HAP-1 (cell line): ENCODE measurements around the gene C1orf216.
A peak's percentile ranks its signal among the peaks of the same experiment; 100 is the strongest.
"Not testable (repeated sequence)": the region's sequence is repeated elsewhere in the genome, so short reads cannot be mapped to it uniquely, and the experiment has no call there.

Experiments used
- DNase-seq, 2 experiments: peaks; one replicate each; pipeline ENCODE4 v3.0.0-alpha.2; 2016 to 2020; ENCODE audit warnings: low spot score in 2 of 2
- H3K27me3 ChIP-seq: fragments of 250-450 bp; sonication (Bioruptor Pico); 2 replicates; pipeline ENCODE4 v1.5.1; 2020; ENCODE audit warnings: low read depth, mild to moderate bottlenecking, moderate library complexity
- H3K36me3 ChIP-seq: fragments of 250-450 bp; sonication (Bioruptor Pico); replicated peaks from 2 replicates; pipeline ENCODE4 v1.5.1; 2020; ENCODE audit warnings: mild to moderate bottlenecking
- H3K4me1 ChIP-seq: fragments of 250-450 bp; sonication (Bioruptor Pico); 2 replicates; pipeline ENCODE4 v1.5.1; 2020; ENCODE audit warnings: mild to moderate bottlenecking
- H3K4me3 ChIP-seq: fragments of 250-450 bp; sonication (Bioruptor Pico); 2 replicates; pipeline ENCODE4 v1.5.1; 2020; ENCODE audit warnings: mild to moderate bottlenecking, moderate library complexity
- H3K9me3 ChIP-seq: fragments of 250-450 bp; sonication (Bioruptor Pico); 2 replicates; pipeline ENCODE4 v1.5.1; 2020; ENCODE audit warnings: mild to moderate bottlenecking, moderate library complexity
- in situ Hi-C: fragments of 300-500 bp; cut with MboI; formaldehyde crosslinking; loops from 3 replicates; pipeline ENCODE4 v1.14.3; 2020; ENCODE audit warnings: low sequenced_read_pairs, inconsistent platforms, mixed read lengths

Gene C1orf216

GRCh38 chr1:35691080-35691479 is 27.6 kb downstream of the C1orf216 start:
- peak in 1 of 2 experiments; percentile 2 for DNase-seq
- in situ Hi-C loops, result no loop called here
- no peak overlapping the region for H3K4me3 ChIP-seq

DNA sequence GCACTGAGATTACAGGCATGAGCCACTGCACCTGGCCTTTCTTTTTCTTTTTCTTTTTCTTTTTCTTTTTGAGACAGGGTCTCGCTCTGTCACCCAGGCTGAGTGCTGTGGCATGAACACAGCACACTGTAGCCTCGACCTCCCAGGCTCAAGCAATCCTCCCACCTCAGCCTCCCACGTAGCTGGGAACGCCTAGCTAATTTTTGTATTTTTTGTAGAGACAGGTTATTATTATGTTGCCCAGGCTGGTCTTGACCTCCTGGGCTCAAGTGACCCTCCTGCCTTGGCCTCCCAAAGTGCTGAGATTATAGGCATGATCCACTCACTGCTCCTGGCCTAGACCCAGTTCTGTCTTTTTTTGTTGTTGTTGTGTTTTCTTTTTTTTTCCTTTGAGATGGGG is 28.6 kb downstream of the C1orf216 start:
- in situ Hi-C loops, result not testable (repeated sequence)

More at GRCh38 chr1:35691080-35691479, 27.6 kb downstream of the C1orf216 start:
- no peaks in the 10 kb centered on the region for H3K27me3 ChIP-seq
- H3K9me3 ChIP-seq, result no peaks in the 10 kb centered on the region
- H3K4me1 ChIP-seq, result no peaks in the 10 kb centered on the region; the same call in 1 of the 2 replicates
- no peaks in the 10 kb centered on the region for H3K36me3 ChIP-seq

GRCh38 chr1:35688161-35688560 is 30.5 kb downstream of the C1orf216 start:
- Histone ChIP-seq H3K9me3 (no peaks in the 10 kb centered on the region), H3K4me3 (no peak overlapping the region), H3K4me1 (no peaks in the 10 kb centered on the region; the same call in 1 of the 2 replicates), H3K36me3 (no peaks in the 10 kb centered on the region), H3K27me3 (peaks cover 10% of the 10 kb centered on the region)
- DNase-seq, result peak in 1 of 2 experiments; percentile 2
- in situ Hi-C loops, result no loop called here

More for the DNA sequence above, 28.6 kb downstream of the C1orf216 start:
- H3K4me3 ChIP-seq, H3K4me1 ChIP-seq, H3K27me3 ChIP-seq, H3K36me3 ChIP-seq, DNase-seq, H3K9me3 ChIP-seq: not testable (repeated sequence)

DNA sequence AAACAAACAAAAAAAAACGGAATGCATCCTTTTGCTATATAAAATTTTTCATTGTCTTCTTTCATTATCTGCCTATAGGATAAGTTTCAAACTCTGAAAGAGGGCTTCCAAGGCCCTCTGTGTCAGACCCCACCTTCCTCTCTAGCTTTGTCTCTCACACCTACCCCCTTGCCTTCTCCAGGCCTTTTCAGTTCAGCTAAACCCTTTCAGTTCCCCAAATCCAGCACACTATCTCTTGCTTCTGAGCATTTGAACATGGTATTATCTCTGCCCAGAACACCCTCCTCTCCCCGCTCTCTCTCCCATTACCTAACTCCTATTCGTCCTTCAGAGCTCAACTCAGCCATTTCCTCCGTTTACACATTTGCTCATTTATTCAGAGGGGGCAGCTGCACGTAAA is 35.7 kb downstream of the C1orf216 start:
- H3K27me3 ChIP-seq, result peaks cover 21% of the 10 kb centered on the region
- no peaks in the 10 kb centered on the region for H3K9me3 ChIP-seq
- no peak overlapping the region for H3K4me3 ChIP-seq
- in situ Hi-C loops, result no loop called here
- DNase-seq, result no peak
- no peaks in the 10 kb centered on the region for H3K36me3 ChIP-seq
- H3K4me1 ChIP-seq, result no peaks in the 10 kb centered on the region

DNA sequence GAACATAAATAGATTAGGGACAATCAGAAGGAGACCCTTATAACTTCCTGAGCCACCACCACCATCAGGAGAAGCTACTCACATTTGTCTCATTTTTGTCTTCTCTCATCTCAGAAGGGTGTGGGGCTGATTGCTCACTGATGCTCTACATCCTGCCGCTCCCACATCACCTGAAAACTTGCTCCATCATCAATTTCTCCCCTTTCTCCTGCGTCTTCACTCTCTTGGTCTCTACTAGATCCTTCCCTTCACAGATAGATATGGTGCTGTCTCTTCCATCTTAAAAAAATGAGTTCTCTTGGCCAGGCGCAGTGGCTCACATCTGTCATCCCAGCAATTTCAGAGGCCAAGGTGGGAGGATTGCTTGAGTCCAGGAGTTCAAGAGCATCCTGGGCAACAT is 38.4 kb downstream of the C1orf216 start:
- no peak overlapping the region for H3K4me3 ChIP-seq
- no peaks in the 10 kb centered on the region for H3K4me1 ChIP-seq
- peaks cover 18% of the 10 kb centered on the region for H3K27me3 ChIP-seq
- no peaks in the 10 kb centered on the region for H3K9me3 ChIP-seq
- DNase-seq, result no peak
- in situ Hi-C loops, result no loop called here
- H3K36me3 ChIP-seq, result no peaks in the 10 kb centered on the region

GRCh38 chr1:35675773-35676172 is 42.9 kb downstream of the C1orf216 start:
- in situ Hi-C loops, result no loop called here
- DNase-seq, result no peak
- no peaks in the 10 kb centered on the region for H3K9me3 ChIP-seq
- H3K27me3 ChIP-seq, result peaks cover 17% of the 10 kb centered on the region
- H3K36me3 ChIP-seq, result no peaks in the 10 kb centered on the region
- H3K4me3 ChIP-seq, result no peak overlapping the region
- no peaks in the 10 kb centered on the region for H3K4me1 ChIP-seq

GRCh38 chr1:35674111-35674510 is 44.6 kb downstream of the C1orf216 start:
- H3K4me3 ChIP-seq, result no peak overlapping the region
- in situ Hi-C loops, result no loop called here
- H3K4me1 ChIP-seq, result no peaks in the 10 kb centered on the region
- DNase-seq, result no peak
- no peaks in the 10 kb centered on the region for H3K36me3 ChIP-seq
- no peaks in the 10 kb centered on the region for H3K9me3 ChIP-seq
- H3K27me3 ChIP-seq, result peaks cover 13% of the 10 kb centered on the region

GRCh38 chr1:35672116-35672515 is 46.6 kb downstream of the C1orf216 start:
- no peak for DNase-seq
- in situ Hi-C loops, result no loop called here
- H3K4me1 ChIP-seq, result no peaks in the 10 kb centered on the region

GRCh38 chr1:35668506-35668905 is 50.2 kb downstream of the C1orf216 start:
- no peak overlapping the region for H3K4me3 ChIP-seq
- H3K27me3 ChIP-seq, result peaks cover 13% of the 10 kb centered on the region; the same call in 1 of the 2 replicates
- DNase-seq, result no peak
- H3K4me1 ChIP-seq, result no peaks in the 10 kb centered on the region
- H3K36me3 ChIP-seq, result no peaks in the 10 kb centered on the region
- H3K9me3 ChIP-seq, result no peaks in the 10 kb centered on the region
- in situ Hi-C loops, result no loop called here

More at GRCh38 chr1:35672116-35672515, 46.6 kb downstream of the C1orf216 start:
- Histone ChIP-seq H3K4me3 (no peak overlapping the region), H3K36me3 (no peaks in the 10 kb centered on the region), H3K27me3 (peaks cover 5% of the 10 kb centered on the region; the same call in 1 of the 2 replicates), H3K9me3 (no peaks in the 10 kb centered on the region)

- H3K27me3 ChIP-seq, result peaks cover 13% of the 10 kb centered on the region; the same call in 1 of the 2 replicates
- in situ Hi-C loops, result no loop called here
- no peaks in the 10 kb centered on the region for H3K4me1 ChIP-seq
- no peaks in the 10 kb centered on the region for H3K9me3 ChIP-seq
- H3K36me3 ChIP-seq, result no peaks in the 10 kb centered on the region
- no peak overlapping the region for H3K4me3 ChIP-seq
- DNase-seq, result no peak
Observed at GRCh38 chr1:35666916-35667315, 51.8 kb downstream of the C1orf216 start.

DNA sequence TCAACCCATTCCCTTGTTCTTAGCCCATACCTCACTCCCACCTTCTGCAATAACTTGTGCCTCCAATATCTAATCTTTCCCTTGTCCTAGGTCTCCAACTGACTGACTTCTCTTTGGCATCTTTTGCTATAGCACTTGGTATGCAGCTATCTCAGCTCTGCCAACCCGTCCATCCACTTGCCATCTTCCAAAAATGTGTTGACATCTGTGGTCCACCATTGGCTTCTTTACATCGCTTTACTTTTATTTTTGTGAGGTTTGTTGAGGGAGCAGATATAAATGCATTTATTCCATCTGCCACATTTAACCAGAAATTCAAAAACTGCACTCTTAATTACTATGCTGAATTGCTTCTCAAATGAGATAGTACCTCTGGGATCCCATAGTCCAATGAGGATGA is 52.5 kb downstream of the C1orf216 start:
- no peaks in the 10 kb centered on the region for H3K9me3 ChIP-seq
- H3K36me3 ChIP-seq, result no peaks in the 10 kb centered on the region
- no peak for DNase-seq
- no peak overlapping the region for H3K4me3 ChIP-seq
- no peaks in the 10 kb centered on the region for H3K4me1 ChIP-seq
- in situ Hi-C loops, result no loop called here
- peaks cover 13% of the 10 kb centered on the region; the same call in 1 of the 2 replicates for H3K27me3 ChIP-seq
